ENCODE measurements around the gene ZNF358. TPM values are rescaled to one million over a fixed set of nuclear protein-coding genes. Genes with fewer than 3 reads are reported as not detected.

ZNF358 gene
- total and polyA plus RNA-seq, 10 donors: 22.8 to 50.5 (median 43.1) TPM

GRCh38 chr19:7470540-7471305 is 45.2 kb upstream of the ZNF358 start:
- H3K4me3 ChIP-seq: no peak overlapping the region
- H3K27ac ChIP-seq: peak overlapping the region in 1 of 8 donors; percentile 79
- 91 to 95% (median 92%) methylated on average over 26 to 31 of the region's 31 CpGs for WGBS, 5 donors
- no peak for TF ChIP-seq CTCF (IDR thresholded peaks at IDR 0.05 in 8 of 11, conservative IDR thresholded peaks at IDR 0.05 in 3 of 11)
- TF ChIP-seq POLR2AphosphoS5 (IDR thresholded peaks at IDR 0.05): peak in 1 of 3 donors; percentile 37
- intact Hi-C loops (cut with DNase I; ENCODE audit: low total_unique reads): no loop called here
- peaks cover 2 to 80% (median 65%) of the 10 kb centered on the region in 6 donors for H3K36me3 ChIP-seq
- no peaks in the 10 kb centered on the region for H3K27me3 ChIP-seq (replicated peaks in 1 of 7)
- peaks cover 0 to 40% (median 17%) of the 10 kb centered on the region in 6 donors for H3K4me1 ChIP-seq
- no peak for DNase-seq
- no peaks in the 10 kb centered on the region for H3K9me3 ChIP-seq

GRCh38 chr19:7471696-7472615 is 43.9 kb upstream of the ZNF358 start:
- Histone ChIP-seq H3K9me3 (no peaks in the 10 kb centered on the region), H3K27me3 (replicated peaks in 1 of 7) (no peaks in the 10 kb centered on the region), H3K36me3 (peaks cover 2 to 70% (median 54%) of the 10 kb centered on the region in 6 donors), H3K27ac (peak overlapping the region in 7 of 8 donors; percentile 27 to 79 (median 70)), H3K4me3 (no peak overlapping the region), H3K4me1 (peaks cover 0 to 40% (median 17%) of the 10 kb centered on the region in 6 donors)
- DNase-seq: no peak
- intact Hi-C loops (cut with DNase I; ENCODE audit: low total_unique reads): no loop called here
- 78 to 88% (median 81%) methylated on average over 39 to 42 of the region's 42 CpGs for WGBS, 5 donors
- no peak for TF ChIP-seq CTCF (IDR thresholded peaks at IDR 0.05 in 8 of 11, conservative IDR thresholded peaks at IDR 0.05 in 3 of 11)
- TF ChIP-seq POLR2A (IDR thresholded peaks at IDR 0.05): no peak
- peak in 1 of 3 donors; percentile 45 for TF ChIP-seq POLR2AphosphoS5 (IDR thresholded peaks at IDR 0.05)

- no peaks in the 10 kb centered on the region for H3K27me3 ChIP-seq (replicated peaks in 1 of 7)
- no peaks in the 10 kb centered on the region for H3K9me3 ChIP-seq
- DNase-seq: no peak
- no peak for TF ChIP-seq CTCF (IDR thresholded peaks at IDR 0.05 in 8 of 11, conservative IDR thresholded peaks at IDR 0.05 in 3 of 11)
- TF ChIP-seq POLR2AphosphoS5 (IDR thresholded peaks at IDR 0.05): peak in 1 of 3 donors; percentile 52
- peaks cover 0 to 39% (median 17%) of the 10 kb centered on the region in 6 donors for H3K4me1 ChIP-seq
- H3K4me3 ChIP-seq: no peak overlapping the region
- peak overlapping the region in 1 of 8 donors; percentile 48 for H3K27ac ChIP-seq
- intact Hi-C loops (cut with DNase I; ENCODE audit: low total_unique reads): no loop called here
- H3K36me3 ChIP-seq: peaks cover 1 to 35% (median 17%) of the 10 kb centered on the region in 6 donors
- 80 to 93% (median 86%) methylated on average over 5 to 6 of the region's 6 CpGs for WGBS, 5 donors
These were observed 40.2 kb upstream of the ZNF358 start for GRCh38 chr19:7475665-7476064.

Measured in spleen (tissue), 11 donors.